Endothelial cell of umbilical vein (primary cell): ENCODE data around the gene LAMC1. TPM values are rescaled to one million over a fixed set of nuclear protein-coding genes. Genes with fewer than 3 reads are reported as not detected.

Experiments used
- BruUV-seq: library from RNA; stranded (reverse); fragments of 400-500 nt; replicated peaks from 2 replicates; lab custom pipeline; 2021; lab: Mats Ljungman, UMichigan
- CTCF ChIA-PET: fragments of 300-600, 350-600 bp; sonication (Branson Sonifier 250); formaldehyde crosslinking; loops from one replicate; lab custom pipeline; 2021; ENCODE audit warnings: antibody characterized with exemption, inconsistent platforms; lab: Charles Lee
- POLR2A ChIA-PET: fragments of 300-600, 350-600 bp; sonication (Branson Sonifier 250); formaldehyde crosslinking; loops from one replicate; lab custom pipeline; 2021; ENCODE audit warnings: antibody characterized with exemption, inconsistent platforms; lab: Charles Lee
- DNase-seq: peaks from one replicate; pipeline ENCODE4 v3.0.0-alpha.2; 2011; ENCODE audit warnings: low read depth, low spot score
- FAIRE-seq: peaks from 2 replicates; lab custom pipeline; 2011; peaks lifted over from hg19 to GRCh38; lab: Jason Lieb, UNC
- H2AFZ ChIP-seq: 2 replicates; pipeline ENCODE4 v1.6.0; 2012; ENCODE audit warnings: low read depth, low read length, control low read depth, inconsistent platforms
- H3K27ac ChIP-seq: 2 replicates; pipeline ENCODE4 v1.5.1; 2011; ENCODE audit warnings: low read depth, mild to moderate bottlenecking, control low read depth, low read length, moderate library complexity; ENCODE audit not compliant: insufficient read depth
- H3K27me3 ChIP-seq, 2 experiments: 2 replicates each; pipeline versions ENCODE4 v1.6.0 to v1.6.1; 2011; ENCODE audit warnings: low read length in 2 of 2, mixed read lengths in 1 of 2; ENCODE audit not compliant: control insufficient read depth in 2 of 2, insufficient read depth in 2 of 2
- H3K36me3 ChIP-seq, 2 experiments: 2 replicates in 1 of 2; 3 replicates in 1 of 2; pipeline ENCODE4 v1.5.1; 2011; ENCODE audit warnings: low read length in 2 of 2, mild to moderate bottlenecking in 1 of 2, moderate library complexity in 1 of 2; ENCODE audit not compliant: control insufficient read depth in 2 of 2, insufficient read depth in 2 of 2; ENCODE audit errors: extremely low read depth in 1 of 2
- H3K4me1 ChIP-seq: 3 replicates; pipeline ENCODE4 v1.5.1; 2011; ENCODE audit warnings: mild to moderate bottlenecking, low read length; ENCODE audit not compliant: control insufficient read depth, insufficient read depth; ENCODE audit errors: extremely low read depth
- H3K4me2 ChIP-seq: 2 replicates; pipeline ENCODE4 v1.6.1; 2011; ENCODE audit warnings: low read length, control low read depth, mixed read lengths; ENCODE audit not compliant: insufficient read depth
- H3K4me3 ChIP-seq, 3 experiments: fragments of 200-600 bp in 1 of 3; sonication (generic), shearing (Covaris generic) in 1 of 3; replicated peaks in 1 of 3; 2 replicates each; pipeline ENCODE4 v1.5.1; 2011 to 2016; ENCODE audit warnings: control low read depth in 3 of 3, low read length in 3 of 3, mild to moderate bottlenecking in 2 of 3, inconsistent platforms in 1 of 3, low read depth in 1 of 3, moderate library complexity in 1 of 3; ENCODE audit not compliant: insufficient read depth in 1 of 3
- H3K79me2 ChIP-seq: 2 replicates; pipeline ENCODE4 v1.6.0; 2012; ENCODE audit warnings: low read length, inconsistent platforms; ENCODE audit not compliant: control insufficient read depth, insufficient read depth
- H3K9ac ChIP-seq: replicated peaks from 2 replicates; pipeline ENCODE3; 2011; ENCODE audit warnings: low read length, control low read depth; ENCODE audit not compliant: insufficient read depth; ENCODE audit errors: extremely low read depth
- H3K9me1 ChIP-seq: replicated peaks from 3 replicates; pipeline ENCODE4 v1.6.0; 2011; ENCODE audit warnings: mild to moderate bottlenecking, low read length; ENCODE audit not compliant: control insufficient read depth, insufficient read depth; ENCODE audit errors: extremely low read depth
- H3K9me3 ChIP-seq: replicated peaks from 2 replicates; pipeline ENCODE4 v1.5.1; 2012; ENCODE audit warnings: low read length, inconsistent platforms; ENCODE audit not compliant: control insufficient read depth, insufficient read depth
- H4K20me1 ChIP-seq: replicated peaks from 2 replicates; pipeline ENCODE3; 2011; ENCODE audit warnings: mild to moderate bottlenecking, low read length; ENCODE audit not compliant: control insufficient read depth, insufficient read depth; ENCODE audit errors: extremely low read depth
- CTCF ChIP-seq, 2 donors: IDR thresholded peaks; 1 replicate in 1 of 2; 2 replicates in 1 of 2; pipeline ENCODE4 v1.5.1; 2011; ENCODE audit warnings: low read length in 2 of 2, mild to moderate bottlenecking in 2 of 2, moderate library complexity in 2 of 2, control low read depth in 1 of 2, inconsistent platforms in 1 of 2, low read depth in 1 of 2; ENCODE audit not compliant: insufficient read depth in 1 of 2; ENCODE audit errors: extremely low read depth in 1 of 2
- GATA2 ChIP-seq: IDR thresholded peaks from 2 replicates; pipeline ENCODE4 v1.7.0; 2011; ENCODE audit warnings: low read depth, mild to moderate bottlenecking, moderate library complexity, mixed read lengths, low read length; ENCODE audit not compliant: insufficient read length, insufficient read depth
- MAX ChIP-seq: IDR thresholded peaks from 2 replicates; pipeline ENCODE4 v1.6.1; 2011; ENCODE audit not compliant: insufficient read depth, insufficient read length
- POLR2AphosphoS5 ChIP-seq: IDR thresholded peaks from 2 replicates; pipeline ENCODE4 v1.6.1; 2012; ENCODE audit warnings: low read depth, mild to moderate bottlenecking, control low read depth, low read length, moderate library complexity; ENCODE audit not compliant: insufficient read depth
- dilution Hi-C: fragments of 300-500 bp; cut with MboI; formaldehyde crosslinking; loops from one replicate; pipeline ENCODE4 v1.15.0; 2019; ENCODE audit warnings: low sequenced_read_pairs; ENCODE audit not compliant: extremely low pct_ligation_motif_present
- intact Hi-C: fragments of 100-400 bp; cut with micrococcal nuclease; formaldehyde crosslinking; loops from one replicate; pipeline ENCODE4 v1.10.0; 2022
- polyA plus RNA-seq, 4 experiments: library from polyadenylated mRNA; depleted of rRNA in 3 of 4; stranded (reverse) in 3 of 4; unstranded in 1 of 4; fragments of >200 nt; gene quantifications; 2 replicates each; pipeline versions ENCODE4 v1.2.1 to v1.2.3, GENCODE V29; 2011 to 2012; ENCODE audit warnings: missing spikeins in 1 of 4
- total RNA-seq: library from RNA; stranded (reverse); gene quantifications from 2 replicates; pipeline ENCODE4 v1.2.3, GENCODE V29; 2021

The LAMC1 gene
- total and polyA plus RNA-seq, 2 donors (not counting 3 experiments of a cell fraction or from before 2014, with no cell fraction given): 92.5 to 216 TPM

GRCh38 chr1:183052861-183053260 lies 29.6 kb downstream of the LAMC1 start:
- dilution Hi-C loops: no loop called here
- BruUV-seq: no TSS peak
- no peaks in the 10 kb centered on the region for H4K20me1 ChIP-seq

More at GRCh38 chr1:183052861-183053260, 29.6 kb downstream of the LAMC1 start:
- Histone ChIP-seq H3K27me3 (no peaks in the 10 kb centered on the region), H3K4me2 (peak overlapping the region; percentile 60), H3K79me2 (peaks cover 88% of the 10 kb centered on the region), H3K9me1 (no peaks in the 10 kb centered on the region), H3K36me3 (no peaks in the 10 kb centered on the region), H3K9ac (no peak overlapping the region), H3K27ac (no peak overlapping the region), H3K9me3 (no peaks in the 10 kb centered on the region), H2AFZ (no peak overlapping the region), H3K4me3 (no peak overlapping the region), H3K4me1 (peaks cover 23% of the 10 kb centered on the region)
- peak; percentile 73 for FAIRE-seq
- ChIA-PET POLR2A (no interaction called here), CTCF (no interaction called here)
- TF ChIP-seq GATA2 (no peak), CTCF (IDR thresholded peaks at IDR 0.05; ENCODE audit: extremely low read depth in 1 of 2, insufficient read depth in 1 of 2, low read depth in 1 of 2, low read length in 2 of 2) (no peak), MAX (no peak), POLR2AphosphoS5 (no peak)
- intact Hi-C loops: no loop called here
- DNase-seq: peak; percentile 43
